Measurements from ENCODE around the gene CHMP4B. TPM values are rescaled to one million over a fixed set of nuclear protein-coding genes. Genes with fewer than 3 reads are reported as not detected.
A peak's percentile ranks its signal among the peaks of the same experiment; 100 is the strongest.

CHMP4B gene
- 49.6 TPM for total RNA-seq

- peak; percentile 98 for DNase-seq
Observed at GRCh38 chr20:33810885-33811775, at the start of gene CHMP4B. Gene CHMP4B, plus strand, starts transcription at chr20:33811348. Its CDS starts 121 bp downstream, at chr20:33811469.

- DNase-seq: no peak
Observed at GRCh38 chr20:33761698-33762250, 49.4 kb upstream of the CHMP4B start.

GRCh38 chr20:33765099-33765498 is 46.0 kb upstream of the CHMP4B start:
- no peak for DNase-seq

- no peak for DNase-seq
Observed at GRCh38 chr20:33765592-33765991, 45.6 kb upstream of the CHMP4B start.

GRCh38 chr20:33766686-33767085 is 44.5 kb upstream of the CHMP4B start:
- DNase-seq: no peak

- DNase-seq: no peak
Observed at GRCh38 chr20:33767777-33768138, 43.4 kb upstream of the CHMP4B start.

- DNase-seq: no peak
Observed at GRCh38 chr20:33769043-33769442, 42.1 kb upstream of the CHMP4B start.

- DNase-seq: no peak
Observed at GRCh38 chr20:33770005-33770404, 41.1 kb upstream of the CHMP4B start.

GRCh38 chr20:33771938-33772337 is 39.2 kb upstream of the CHMP4B start:
- DNase-seq: no peak

- no peak for DNase-seq
Observed at GRCh38 chr20:33772439-33772838, 38.7 kb upstream of the CHMP4B start.

GRCh38 chr20:33773412-33774089 is 37.6 kb upstream of the CHMP4B start:
- no peak for DNase-seq

- no peak for DNase-seq
Observed at GRCh38 chr20:33777816-33778215, 33.3 kb upstream of the CHMP4B start.

GRCh38 chr20:33781133-33781532 is 30.0 kb upstream of the CHMP4B start:
- DNase-seq: no peak

GRCh38 chr20:33781945-33782344 is 29.2 kb upstream of the CHMP4B start:
- DNase-seq: no peak

- DNase-seq: no peak
Observed at GRCh38 chr20:33783256-33783655, 27.9 kb upstream of the CHMP4B start.

- no peak for DNase-seq
Observed at GRCh38 chr20:33783818-33784217, 27.3 kb upstream of the CHMP4B start.

GRCh38 chr20:33784225-33784624 is 26.9 kb upstream of the CHMP4B start:
- DNase-seq: no peak

- no peak for DNase-seq
Observed at GRCh38 chr20:33785503-33785902, 25.6 kb upstream of the CHMP4B start.

GRCh38 chr20:33787253-33787891 is 23.8 kb upstream of the CHMP4B start:
- no peak for DNase-seq

- DNase-seq: no peak
Observed at GRCh38 chr20:33788351-33789049, 22.6 kb upstream of the CHMP4B start.

GRCh38 chr20:33789109-33789857 is 21.9 kb upstream of the CHMP4B start:
- peak; percentile 6 for DNase-seq

GRCh38 chr20:33789858-33790182 is 21.3 kb upstream of the CHMP4B start:
- DNase-seq: no peak

Data from skin of body (tissue), 2 donors.